Fibroblast of lung (primary cell): ENCODE results near the gene EPSTI1.

Experiments used
- EZH2 ChIP-seq: IDR thresholded peaks from 2 replicates; pipeline ENCODE4 v1.5.1; 2012; ENCODE audit warnings: low read length, control low read depth, mild to moderate bottlenecking; ENCODE audit errors: missing control alignments
- TF ChIP-seq, protein P1 (sequence below), 2 donors: IDR thresholded peaks in 1 of 2; conservative IDR thresholded peaks in 1 of 2; 1 replicate in 1 of 2; 2 replicates in 1 of 2; pipeline ENCODE4 v1.5.1; 2011 to 2012; ENCODE audit warnings: low read length in 2 of 2, control low read depth in 1 of 2, inconsistent platforms in 1 of 2, low read depth in 1 of 2, mild to moderate bottlenecking in 1 of 2

DNA sequence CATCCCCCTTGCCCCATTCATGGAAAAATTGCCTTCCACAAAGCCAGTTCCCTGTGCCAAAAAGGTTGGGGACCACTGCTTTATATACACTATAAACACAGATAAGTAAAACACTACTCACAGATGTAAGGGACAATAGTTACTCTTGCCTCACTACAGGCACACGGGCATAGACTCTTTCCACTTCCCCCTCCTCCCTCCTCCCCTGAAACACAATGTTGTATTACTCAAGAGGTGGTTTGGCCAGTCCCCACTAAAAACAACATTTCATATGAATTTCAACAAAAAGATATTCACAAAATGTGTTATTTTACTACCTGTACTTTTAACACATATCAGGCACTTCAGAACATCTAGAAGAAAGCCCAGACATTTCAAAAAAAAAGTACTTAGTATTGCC lies 45.1 kb downstream of the EPSTI1 start:
- TF ChIP-seq, protein P1, sequence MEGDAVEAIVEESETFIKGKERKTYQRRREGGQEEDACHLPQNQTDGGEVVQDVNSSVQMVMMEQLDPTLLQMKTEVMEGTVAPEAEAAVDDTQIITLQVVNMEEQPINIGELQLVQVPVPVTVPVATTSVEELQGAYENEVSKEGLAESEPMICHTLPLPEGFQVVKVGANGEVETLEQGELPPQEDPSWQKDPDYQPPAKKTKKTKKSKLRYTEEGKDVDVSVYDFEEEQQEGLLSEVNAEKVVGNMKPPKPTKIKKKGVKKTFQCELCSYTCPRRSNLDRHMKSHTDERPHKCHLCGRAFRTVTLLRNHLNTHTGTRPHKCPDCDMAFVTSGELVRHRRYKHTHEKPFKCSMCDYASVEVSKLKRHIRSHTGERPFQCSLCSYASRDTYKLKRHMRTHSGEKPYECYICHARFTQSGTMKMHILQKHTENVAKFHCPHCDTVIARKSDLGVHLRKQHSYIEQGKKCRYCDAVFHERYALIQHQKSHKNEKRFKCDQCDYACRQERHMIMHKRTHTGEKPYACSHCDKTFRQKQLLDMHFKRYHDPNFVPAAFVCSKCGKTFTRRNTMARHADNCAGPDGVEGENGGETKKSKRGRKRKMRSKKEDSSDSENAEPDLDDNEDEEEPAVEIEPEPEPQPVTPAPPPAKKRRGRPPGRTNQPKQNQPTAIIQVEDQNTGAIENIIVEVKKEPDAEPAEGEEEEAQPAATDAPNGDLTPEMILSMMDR (conservative IDR thresholded peaks at IDR 0.05 in 1 of 2, IDR thresholded peaks at IDR 0.05 in 1 of 2; ENCODE audit: low read depth in 1 of 2, low read length in 2 of 2), result no peak
- no peak for TF ChIP-seq EZH2
